GM13976 (cell line): ENCODE data around the gene PKP3.

Source experiments
- DNase-seq: peaks from one replicate; pipeline ENCODE4 v3.0.0; 2012; ENCODE audit warnings: low spot score
- CTCF ChIP-seq: IDR thresholded peaks from 2 replicates; pipeline ENCODE4 v1.5.1; 2012; ENCODE audit warnings: borderline replicate concordance, mild to moderate bottlenecking; ENCODE audit not compliant: insufficient read depth; ENCODE audit errors: extremely low read depth, missing control alignments, control extremely low read depth
- in situ Hi-C: fragments of 300-500 bp; cut with MboI; formaldehyde crosslinking; loops from one replicate; pipeline ENCODE4 v1.12.0; 2022; ENCODE audit warnings: low sequenced_read_pairs, mixed read lengths, inconsistent platforms; ENCODE audit not compliant: unreplicated experiment

The PKP3 gene

DNA sequence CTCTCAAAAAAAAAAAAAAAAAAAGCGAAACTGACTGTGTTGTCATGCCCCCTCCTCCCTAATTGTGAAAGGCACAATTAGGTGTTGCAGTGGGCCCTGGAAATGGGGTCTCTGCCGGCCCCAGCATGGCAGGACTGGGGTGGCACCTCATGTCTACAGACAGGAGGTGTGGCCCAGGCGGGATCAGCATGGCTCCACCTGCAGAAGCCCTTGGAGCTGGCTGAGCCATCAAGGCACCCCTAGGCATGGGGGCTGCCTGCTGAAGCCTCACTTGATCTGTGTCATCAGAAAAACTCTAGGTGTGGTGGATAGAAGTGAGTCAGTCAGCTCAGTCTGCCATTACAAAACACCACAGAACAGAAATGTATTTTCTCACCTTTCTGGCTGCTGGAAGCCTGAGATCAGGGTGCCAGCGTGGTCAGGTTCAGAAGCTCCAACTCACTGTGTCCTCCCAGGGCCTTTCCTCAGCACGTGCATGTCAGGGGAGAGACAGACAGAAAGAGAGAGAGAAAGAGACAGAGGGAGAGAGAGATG, 34.8 kb upstream of the PKP3 start:
- no peak for DNase-seq
- TF ChIP-seq CTCF, result no peak
- in situ Hi-C loops, result no loop called here

- DNase-seq, result no peak
- no peak for TF ChIP-seq CTCF
- in situ Hi-C loops, result loop anchor here (10.0 kb wide), 1 partner anchor 116 kb away; no protein-coding TSS in a partner anchor
Observed at GRCh38 chr11:360326-361280, 33.4 kb upstream of the PKP3 start.

DNA sequence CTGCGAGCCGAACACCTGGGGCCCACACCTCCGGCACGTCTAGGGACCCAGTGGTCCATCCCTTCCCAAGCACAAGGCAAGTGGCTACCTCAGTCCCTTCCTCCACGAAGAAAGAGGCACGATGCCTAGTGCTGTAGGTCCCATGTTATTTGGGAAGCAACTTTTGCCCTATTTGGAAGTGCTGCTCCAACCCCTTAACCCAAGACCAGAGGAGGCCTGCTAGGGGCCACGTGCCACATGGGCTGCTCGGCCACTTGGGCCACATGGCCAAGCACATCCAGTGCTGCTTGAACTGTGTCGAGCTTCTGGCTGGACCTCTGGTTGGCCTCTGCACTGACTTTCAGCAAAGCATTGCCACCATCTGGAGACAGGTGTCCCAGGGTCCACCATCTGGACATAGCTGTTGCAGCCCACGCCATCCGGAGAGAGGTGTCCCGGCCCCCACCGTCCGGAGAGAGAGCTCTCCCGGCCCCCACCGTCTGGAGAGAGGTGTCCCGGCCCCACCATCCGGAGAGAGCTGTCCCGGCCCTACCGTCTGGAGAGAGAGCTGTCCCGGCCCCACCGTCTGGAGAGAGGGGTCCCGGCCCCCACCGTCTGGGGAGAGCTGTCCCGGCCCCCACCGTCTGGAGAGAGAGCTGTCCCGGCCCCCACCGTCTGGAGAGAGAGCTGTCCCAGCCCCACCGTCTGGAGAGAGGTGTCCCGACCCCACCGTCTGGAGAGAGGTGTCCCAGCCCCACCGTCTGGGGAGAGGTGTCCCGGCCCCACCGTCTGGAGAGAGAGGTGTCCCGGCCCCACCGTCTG, 31.2 kb upstream of the PKP3 start:
- no peak for TF ChIP-seq CTCF
- in situ Hi-C loops, result loop anchor here (10.0 kb wide), 1 partner anchor 118 kb away; no protein-coding TSS in a partner anchor
- DNase-seq, result peak; percentile 20

GRCh38 chr11:363443-363805, 30.6 kb upstream of the PKP3 start:
- peak; percentile 5 for DNase-seq
- in situ Hi-C loops, result loop anchor here (10.0 kb wide), 1 partner anchor 119 kb away; no protein-coding TSS in a partner anchor

DNA sequence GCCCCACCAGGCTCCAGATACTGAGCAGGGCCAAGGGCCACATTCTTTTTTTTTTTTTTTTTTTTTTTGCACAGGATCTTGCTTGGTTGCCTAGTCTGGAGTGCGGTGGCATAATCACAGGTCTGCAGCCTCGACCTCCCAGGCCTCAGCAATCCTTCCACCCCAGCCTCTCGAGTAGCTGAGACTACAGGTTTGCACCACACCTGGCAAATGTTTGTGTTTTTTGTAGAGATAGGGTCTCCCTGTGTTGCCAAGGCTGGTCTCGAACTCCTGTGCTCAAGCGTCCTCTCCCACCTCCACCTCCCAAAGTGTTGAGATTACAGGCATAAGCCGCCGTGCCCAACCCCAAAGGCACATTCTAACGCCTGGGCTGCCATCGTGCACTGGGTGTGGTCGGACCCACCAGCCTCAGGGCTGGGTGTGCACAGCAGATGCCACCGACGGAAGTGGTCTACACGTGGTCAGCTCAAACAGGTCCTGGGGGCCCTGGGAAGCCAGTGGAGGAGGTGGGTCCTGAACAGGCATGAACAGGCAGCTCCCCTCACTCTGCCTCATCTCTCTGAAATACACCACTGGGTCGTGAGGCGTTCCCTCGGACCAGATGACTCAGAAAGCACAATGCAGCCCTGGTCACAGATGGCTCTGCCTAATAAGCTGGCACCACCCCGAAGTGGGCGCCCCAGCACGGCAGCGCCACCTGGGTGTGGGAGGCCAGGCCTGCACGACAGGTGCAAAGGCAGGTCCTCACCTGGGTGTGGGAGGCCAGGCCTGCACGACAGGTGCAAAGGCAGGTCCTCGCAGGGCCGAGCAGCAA, 29.9 kb upstream of the PKP3 start:
- peak; percentile 7 for TF ChIP-seq CTCF
- in situ Hi-C loops, result loop anchor here (10.0 kb wide), 1 partner anchor 119 kb away; no protein-coding TSS in a partner anchor
- peak; percentile 61 for DNase-seq

- no peak for TF ChIP-seq CTCF
- peak; percentile 28 for DNase-seq
- in situ Hi-C loops, result loop anchor here (10.0 kb wide), 1 partner anchor 120 kb away; no protein-coding TSS in a partner anchor
Observed at GRCh38 chr11:364991-365725, 28.9 kb upstream of the PKP3 start.
